Ammon's horn (tissue), 1 donor: ENCODE measurements around the gene FTO.

Source experiments
- DNase-seq: peaks from one replicate; pipeline ENCODE4 v3.0.0-alpha.2; 2016; ENCODE audit warnings: low spot score

Gene FTO

DNA sequence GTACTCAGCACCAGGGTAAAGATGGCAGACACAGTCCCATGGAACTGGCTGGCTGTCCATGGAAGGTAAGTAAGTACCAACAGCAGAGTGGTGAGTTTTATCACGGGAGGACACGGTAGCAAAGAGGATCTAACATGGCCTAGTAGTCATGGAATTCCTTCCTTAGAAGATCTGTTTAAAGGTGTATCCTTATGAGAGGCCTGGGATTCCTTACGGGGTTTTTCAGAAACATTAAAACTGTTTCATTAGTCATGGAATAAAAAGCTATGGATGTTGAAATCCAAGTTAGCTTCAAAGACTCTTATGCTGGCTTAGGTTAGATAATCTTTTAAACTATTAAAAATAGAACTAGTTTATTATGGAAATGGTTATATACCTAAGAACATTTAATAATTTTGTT, 7.4 kb downstream of the FTO start:
- DNase-seq: no peak

DNA sequence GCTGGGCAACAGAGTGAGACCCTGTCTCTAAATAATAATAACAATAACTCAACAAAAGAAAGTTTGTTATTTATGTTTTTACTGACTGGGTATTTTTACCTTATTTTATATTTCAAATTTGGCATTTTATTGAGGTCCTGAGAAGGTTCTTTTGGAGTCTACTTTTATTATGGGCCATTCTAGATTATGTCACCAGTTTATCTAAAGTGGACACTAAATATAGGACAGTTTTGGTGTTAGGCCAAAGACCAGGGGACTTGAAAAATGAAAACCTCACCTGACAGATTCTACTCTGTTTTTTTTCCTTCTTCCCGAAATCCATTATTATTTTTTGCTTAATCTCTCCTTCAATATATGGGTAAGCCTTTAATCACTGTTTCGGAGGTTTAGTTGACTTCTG, 8.1 kb downstream of the FTO start:
- DNase-seq: no peak

DNA sequence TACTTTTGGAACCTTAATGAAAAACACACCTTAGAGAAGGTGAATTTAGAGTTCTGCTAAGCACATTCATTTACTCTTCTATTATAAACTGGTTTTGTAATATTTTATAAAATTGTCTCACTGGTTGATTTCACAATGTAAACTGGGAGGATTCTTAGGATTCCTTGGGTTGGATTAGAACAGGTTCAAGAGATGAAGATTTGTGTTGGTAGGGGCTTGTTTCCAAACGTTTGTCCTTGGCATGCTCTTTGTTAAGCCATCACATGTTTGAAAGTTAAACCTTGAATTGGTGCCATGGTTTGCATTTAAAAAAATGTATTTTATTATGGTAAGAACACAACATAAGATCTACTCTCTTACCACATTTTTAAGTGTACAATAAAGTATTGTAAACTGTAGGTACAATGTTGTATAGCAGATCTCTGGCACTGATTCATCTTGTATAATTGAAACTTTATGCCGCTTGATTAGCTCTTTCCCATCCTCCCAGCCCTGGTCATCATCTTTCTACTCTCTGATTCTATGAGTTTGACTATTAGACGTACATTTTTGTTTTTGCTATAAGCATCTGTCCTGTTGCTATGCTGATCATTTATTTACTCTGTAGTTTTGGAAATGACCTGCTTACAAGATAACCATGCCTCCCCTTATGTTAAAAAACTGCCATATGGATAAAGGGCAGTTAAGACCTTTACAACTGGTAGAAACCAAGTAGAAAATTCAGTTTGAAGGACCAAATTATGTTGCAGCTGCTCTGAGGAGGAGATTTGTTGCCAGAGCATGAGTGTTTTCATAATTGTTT, 9.6 kb downstream of the FTO start:
- no peak for DNase-seq

DNA sequence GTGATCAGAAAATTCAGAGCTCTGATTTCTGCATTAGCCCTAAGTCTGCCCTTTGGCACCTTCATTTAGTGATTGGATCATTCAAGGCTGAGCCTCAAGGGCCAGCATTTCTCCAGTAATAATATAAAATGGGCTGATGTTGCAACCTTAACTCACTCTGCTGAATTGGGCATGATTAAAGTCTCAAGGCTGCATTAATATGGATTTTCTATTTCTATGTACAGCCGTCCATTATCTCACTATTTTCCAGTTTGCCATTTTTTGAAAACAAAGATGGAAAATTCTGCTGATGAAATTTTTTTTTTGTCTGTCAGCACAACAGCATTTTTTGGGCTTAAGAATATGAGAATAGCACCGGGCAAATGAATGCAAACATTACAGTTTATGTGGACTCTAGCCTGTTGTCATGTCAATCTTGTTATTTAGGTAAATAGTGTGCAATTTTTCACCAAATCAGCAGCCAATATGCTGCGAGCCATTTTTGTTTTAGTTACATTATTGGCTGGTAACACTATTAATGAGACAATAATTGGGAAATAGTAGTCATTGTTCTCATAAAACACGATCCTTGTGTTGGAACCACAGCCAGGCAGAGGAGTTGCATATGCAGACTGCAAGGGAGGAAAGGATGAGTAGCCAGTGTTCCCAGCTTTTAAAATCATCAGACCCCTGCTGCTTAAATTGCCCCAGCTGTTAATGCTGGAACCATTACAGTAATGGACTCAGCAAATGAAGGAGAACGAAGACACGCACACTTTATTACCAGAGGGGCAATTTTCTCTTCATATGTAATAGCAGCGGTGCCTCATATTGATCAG, 10.5 kb downstream of the FTO start:
- peak; percentile 28 for DNase-seq

DNA sequence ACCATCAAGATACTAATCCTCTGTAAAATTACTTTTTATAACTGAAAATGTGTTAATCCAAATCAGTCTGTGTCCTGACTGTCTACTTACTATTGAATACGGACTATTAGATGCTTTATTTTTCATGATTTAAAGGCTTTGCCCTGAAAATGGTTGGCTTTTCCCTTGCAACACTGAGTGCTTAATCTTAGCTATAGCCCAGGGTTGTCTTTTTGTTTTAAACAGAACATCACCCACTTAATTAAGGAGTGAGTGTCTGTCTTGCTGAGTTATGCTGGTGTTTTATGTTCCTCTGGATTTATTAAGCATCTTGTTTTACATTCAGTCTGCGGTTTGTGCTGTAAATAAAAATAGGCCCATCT, 11.0 kb downstream of the FTO start:
- no peak for DNase-seq

DNA sequence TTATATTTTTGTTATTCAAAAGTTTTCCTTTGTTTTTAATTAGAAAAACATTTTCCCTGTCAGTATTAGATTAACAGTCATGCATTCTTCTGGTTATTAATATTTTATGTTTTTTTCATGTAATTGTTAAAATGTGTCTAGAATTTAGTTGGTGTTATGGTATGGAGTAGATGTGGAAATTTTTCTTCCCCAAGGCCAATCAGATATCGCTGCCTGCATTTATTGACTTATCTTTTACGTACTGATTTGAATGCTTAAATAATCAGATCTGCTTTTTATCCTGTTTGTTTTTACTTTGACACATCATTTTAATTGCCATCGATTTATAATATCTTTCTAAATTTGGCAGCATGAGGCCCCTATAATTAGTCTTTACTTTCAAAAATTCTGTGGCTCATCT, 13.6 kb downstream of the FTO start:
- DNase-seq: no peak

DNA sequence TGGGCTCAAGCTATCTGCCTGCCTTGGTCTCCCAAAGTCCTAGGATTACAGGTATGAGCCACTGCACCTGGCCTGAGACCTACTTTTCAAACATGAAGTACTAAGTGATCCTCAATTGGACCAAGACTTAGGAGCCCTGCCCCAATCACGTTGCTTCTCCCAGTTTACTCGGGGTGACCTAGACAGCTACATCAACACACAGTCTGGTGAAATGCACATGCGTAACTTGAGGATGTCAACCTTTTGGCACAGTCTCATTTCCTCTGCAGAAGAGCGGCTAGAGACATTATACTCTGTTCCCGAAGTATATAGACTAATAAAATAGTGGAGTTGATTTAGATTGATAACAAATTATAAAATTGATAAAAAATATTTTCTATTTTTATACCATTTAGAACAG, 17.1 kb downstream of the FTO start:
- DNase-seq: no peak

DNA sequence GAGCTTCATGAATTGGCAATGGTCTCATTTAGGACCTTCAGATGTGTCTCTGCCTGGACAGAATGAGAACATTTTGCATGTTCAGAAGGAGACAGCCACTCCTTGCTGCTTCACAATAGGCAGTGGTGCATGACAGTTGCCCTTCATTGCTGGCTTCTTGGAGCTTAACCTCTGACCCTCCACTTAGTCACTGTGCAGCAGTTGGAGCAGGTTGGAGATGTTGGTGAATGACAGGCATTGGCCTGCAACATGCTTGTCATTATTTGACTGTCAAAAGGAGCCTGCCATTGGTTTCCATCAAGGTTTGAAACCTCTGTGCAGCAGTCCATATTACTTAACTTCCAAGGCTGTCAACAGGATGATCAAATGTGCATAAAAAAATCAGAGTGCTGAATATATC, 22.7 kb downstream of the FTO start:
- no peak for DNase-seq

DNA sequence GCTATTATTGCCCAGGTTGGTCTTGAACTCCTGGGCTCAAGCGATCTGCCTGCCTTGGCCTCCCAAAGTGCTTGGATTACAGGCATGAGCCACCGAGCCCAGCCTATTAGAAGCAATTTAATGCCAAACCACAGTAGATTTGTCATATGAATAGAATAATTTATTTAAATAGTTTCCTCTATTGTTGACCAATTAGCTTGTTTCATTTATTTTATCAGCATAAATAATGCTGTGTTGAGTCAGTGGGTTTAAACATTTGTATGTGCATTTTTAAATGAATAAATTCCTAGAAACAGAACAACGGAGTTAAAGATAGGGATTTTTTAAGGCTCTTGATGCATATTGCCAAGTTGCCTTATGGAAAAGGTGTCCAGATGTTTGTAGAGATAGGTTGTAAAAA, 26.7 kb downstream of the FTO start:
- no peak for DNase-seq

DNA sequence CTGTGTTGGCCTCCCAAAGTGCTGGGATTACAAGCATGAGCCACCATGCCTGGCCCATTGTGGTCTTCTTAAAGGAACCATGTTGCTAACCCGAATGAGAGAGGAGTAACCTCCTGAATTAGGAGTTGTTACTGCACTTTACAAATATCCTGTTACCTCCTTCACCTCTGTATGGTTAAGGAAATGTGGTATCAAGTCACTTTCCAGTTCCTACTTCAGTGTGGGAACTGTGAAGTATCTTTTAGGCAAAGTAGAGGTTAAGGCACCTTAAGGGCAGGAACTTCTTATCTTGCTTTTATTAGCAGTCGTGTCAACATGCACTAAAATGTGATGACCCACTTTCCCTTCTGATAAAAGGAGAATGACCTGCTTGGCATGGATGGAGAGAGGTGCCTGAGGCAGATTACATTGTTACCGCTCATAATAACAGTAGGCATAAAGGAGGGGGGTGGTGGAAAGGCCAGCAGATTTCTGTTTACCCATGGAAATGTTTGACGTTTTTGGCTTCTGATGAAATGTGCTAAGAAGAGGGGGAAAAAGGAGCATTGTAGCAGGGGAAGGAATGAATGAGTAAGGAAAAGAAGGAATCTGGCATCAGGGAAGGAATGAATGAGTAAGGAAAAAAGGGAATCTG, 28.5 kb downstream of the FTO start:
- no peak for DNase-seq

DNA sequence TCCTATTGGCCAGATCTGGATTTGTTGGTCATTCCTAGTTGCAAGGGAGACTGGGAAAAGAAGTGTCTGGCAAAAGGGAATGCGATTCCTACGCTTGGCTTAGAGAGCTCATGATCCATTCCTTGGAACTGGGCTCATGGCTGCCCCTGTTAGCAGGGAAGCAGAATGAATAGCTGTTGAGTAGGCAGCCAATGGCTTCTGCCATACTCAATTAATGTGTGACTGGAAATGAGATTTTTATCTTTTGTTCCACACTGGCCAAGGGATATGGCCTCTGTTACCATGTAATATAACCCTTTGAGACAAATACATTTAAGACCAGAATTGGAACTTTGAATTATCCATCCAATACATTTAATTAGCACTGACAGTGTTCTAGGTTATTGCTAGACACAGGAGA, 31.0 kb downstream of the FTO start:
- no peak for DNase-seq

DNA sequence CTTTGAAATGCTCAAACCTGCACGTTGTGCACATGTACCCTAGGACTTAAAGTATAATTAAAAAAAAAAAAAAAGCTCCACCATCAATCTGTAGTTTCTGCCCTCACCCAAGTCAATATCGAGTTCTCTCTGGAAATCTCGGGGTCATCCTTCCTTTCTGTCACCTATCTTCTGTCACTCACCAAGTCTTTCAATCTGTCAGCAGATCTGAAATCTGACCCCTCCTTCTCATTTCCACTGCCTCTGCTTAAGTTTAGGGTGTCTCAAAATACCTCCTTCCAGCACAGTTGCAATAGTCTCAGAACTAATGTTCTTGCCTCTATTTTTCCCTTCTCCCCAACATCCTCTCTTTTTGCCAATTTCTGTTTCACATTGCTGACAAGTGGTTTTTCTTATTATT, 32.3 kb downstream of the FTO start:
- DNase-seq: no peak

DNA sequence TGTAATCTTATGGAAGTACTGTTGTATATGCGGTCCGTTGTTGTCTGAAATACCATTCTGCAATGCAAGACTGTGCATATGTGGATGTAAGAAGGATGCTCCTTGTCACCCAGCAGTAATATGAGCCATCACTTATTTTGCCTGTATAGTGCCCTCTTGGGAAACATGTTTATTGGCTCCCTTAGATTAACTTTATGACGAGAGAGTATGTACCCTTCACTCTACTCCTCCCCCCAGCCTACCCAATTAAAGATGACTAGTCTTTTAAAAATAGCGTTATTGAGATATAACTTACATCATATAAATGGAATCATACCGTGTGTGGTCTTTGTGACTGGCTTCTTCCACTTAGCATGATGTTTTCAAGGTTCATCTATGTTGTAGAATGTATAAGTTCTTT, 33.6 kb downstream of the FTO start:
- DNase-seq: no peak

DNA sequence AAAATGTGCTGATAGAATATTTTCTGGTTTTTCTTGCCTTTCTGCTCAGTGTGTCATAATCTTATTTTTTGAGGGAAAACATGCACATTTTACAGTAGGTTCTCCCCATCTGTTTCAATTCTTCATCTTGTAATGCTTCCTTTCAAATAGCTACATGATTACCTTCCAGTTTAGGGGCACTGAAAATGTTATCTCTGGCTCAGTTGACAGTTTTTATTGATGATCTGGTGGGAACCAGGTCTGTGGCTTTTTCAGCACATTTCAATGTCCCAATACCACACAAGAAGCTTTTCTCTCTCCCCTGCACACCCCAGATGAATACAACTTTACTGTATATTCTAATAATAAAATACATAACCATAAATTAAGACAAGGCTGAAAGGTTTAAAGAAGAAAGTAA, 36.5 kb downstream of the FTO start:
- no peak for DNase-seq

DNA sequence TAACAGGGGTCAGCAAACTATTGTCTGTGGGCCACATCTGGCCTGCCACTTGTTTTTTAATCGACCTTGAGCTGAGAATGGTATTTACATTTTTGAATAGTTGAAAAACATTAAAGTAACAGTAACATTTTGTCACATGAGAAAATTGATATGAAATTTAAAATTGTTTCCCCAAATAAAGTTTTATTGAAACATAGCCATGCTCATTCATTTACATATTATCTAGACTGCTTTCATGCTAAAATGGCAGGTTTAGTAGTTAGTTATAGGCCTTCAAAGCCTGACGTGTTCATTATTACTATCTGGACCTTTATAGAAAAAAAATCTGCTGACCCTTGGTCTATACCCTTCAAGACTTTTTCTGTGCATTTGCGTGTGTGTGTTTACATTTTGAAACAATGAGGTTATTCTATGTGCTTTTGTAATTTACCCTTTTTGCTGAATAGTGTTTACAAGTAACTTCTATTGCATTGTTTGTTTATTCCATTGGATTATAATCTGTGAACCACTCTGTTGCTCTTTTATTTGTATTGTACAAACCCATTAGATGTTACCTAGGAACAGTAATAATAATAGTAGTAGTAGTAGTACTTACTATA, 37.1 kb downstream of the FTO start:
- no peak for DNase-seq

DNA sequence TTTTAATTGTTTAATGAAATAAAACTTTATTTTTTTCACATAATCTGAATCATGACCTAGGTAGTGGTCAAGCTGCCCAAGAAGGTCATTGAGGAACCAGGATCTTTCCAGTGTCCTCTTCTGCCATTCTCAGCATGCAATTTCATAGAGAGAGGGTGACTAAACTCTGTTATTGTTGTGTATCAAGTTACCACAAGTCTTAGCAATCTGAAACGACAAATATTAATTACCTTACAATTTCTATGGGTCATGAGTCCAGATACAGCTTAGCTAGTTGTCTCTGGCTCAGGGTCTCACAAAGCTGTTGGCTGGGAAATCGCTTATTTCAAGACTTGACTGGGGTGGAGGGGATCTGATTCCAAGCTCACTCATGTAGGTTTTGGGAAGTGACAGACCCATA, 37.6 kb downstream of the FTO start:
- DNase-seq: no peak

DNA sequence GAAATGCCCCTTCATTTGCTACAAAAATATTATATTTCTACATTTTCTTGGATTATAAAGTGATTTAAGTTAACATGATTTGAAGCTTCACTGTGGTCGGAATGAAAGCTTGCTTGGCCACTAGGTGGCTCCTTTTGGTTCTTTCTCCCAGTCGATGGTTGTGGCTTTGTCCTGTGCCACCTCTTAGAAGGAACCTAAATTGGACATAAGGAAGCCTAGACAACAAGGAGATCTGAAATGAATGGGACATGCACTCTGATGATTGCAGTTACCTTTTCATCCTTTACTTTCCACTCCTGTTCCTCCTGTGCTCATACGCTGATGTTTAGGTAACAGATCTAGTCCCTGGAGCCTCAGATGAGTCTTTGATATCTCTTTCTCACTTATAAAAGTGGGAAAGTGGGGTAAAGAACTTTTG, 39.2 kb downstream of the FTO start:
- DNase-seq: no peak

DNA sequence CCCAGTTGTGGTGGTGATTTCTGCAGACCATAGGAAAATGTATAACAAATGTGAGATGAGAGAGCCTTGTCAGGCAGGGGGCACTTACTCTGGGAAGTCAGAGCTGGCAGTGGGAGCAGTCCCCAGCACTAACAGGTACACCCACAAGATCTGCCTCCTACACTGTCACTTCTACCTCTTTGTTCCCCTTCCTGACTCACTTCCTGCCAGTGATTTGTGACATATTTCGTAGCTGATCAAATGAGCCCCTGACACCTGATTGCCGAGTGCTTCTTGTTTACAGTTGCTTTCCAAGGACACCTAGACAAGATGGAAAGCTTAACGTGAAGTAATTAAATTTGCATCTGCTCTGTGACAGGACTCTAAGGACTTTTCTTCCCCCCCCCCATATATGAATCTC, 40.5 kb downstream of the FTO start:
- no peak for DNase-seq

DNA sequence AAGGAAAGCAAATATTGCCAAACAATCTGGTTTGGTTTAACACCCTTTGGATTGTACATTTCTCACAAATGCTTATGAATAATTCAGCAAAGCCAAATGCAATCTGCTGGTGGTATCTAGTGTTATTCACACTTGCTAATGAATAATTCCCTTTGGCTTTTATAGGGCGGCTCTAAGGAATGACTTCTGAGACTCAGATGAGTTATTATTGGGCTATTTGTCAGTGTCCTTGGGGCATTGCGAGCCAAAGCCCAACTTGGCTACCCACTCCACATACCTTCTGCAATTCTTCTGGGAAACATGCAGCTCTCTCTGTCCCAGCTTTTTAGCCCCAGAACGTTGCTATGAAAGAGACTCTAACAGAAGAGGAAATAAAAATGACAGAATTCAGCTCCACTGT, 41.1 kb downstream of the FTO start:
- peak; percentile 25 for DNase-seq

DNA sequence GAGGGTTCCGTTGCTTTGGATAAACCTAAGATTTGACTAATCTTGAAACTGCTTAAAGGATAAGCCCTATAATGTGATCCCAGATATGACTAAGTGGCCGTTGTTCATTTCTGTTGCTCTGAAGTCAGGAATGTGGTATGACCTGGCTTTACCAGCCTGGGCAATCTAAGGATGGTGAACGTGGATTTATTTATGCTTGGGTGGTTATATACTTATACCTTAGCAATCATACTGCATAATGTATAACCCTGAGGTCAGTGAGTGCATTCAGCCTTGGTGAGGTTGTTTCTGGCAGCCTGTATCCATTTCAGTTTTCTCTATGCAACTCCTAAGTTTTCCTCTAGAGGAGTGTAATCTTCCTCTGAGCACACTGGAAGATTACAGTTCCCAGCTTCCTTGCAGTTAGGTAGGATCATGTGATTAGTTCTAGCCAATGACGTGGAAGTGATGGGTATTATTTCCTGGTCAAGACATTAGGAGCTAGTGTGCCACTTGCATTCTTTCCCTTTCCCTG, 41.9 kb downstream of the FTO start:
- DNase-seq: no peak

DNA sequence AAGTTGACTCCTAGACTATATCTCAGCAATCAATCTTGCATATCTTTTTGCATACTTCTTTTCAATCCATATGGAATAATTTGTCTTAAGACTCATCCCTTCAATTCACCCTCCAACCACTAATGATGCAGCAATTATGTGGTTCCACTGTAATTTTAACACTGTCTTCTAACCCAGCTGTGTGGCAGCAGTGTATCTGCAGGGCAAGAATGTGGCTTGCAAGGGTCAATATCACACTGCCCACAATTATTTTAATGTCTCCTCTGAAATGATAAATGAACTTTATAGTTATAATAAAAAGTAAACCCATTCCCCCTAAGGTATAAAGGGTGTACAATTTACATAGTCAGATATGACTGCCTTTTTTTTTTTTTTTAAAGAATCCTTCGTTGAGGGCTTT, 48.6 kb downstream of the FTO start:
- DNase-seq: no peak

DNA sequence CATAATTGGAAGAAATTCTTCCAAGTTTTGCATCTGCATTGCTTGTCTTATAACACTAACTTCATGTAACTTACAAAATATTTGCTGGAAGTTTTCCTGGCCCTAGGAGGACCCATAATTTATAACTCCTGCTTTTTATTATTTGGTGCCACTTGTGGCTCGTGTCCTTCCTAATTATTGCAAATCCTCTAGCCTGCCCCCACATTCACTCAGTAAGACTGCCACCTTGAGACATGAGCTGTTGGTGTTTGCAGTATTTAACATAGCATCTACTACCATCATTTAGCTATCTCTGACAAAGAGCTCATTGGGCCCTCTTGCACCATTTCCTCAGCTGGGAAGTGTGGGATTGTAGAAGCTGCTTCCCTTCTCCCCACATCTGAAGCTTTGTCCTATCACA, 49.5 kb downstream of the FTO start:
- DNase-seq: no peak
